GM23248 (cell line): ENCODE measurements around the gene SLC5A11. TPM values are rescaled to one million over a fixed set of nuclear protein-coding genes. Genes with fewer than 3 reads are reported as not detected.

Experiments
- DNase-seq: peaks from one replicate; pipeline ENCODE4 v3.0.0-alpha.2; 2015
- H2AFZ ChIP-seq: fragments of 200-600 bp; sonication (generic); 2 replicates; pipeline ENCODE4 v1.6.1; 2016; ENCODE audit warnings: antibody characterized with exemption
- H3F3A ChIP-seq: fragments of 200-600 bp; sonication (generic); 2 replicates; pipeline ENCODE4 v1.6.1; 2016; ENCODE audit warnings: mild to moderate bottlenecking, antibody characterized with exemption, mixed run types; ENCODE audit not compliant: insufficient read depth
- H3K27ac ChIP-seq: fragments of 200-600 bp; sonication (generic); 2 replicates; pipeline ENCODE4 v1.5.1; 2016; ENCODE audit warnings: mild to moderate bottlenecking
- H3K27me3 ChIP-seq: fragments of 200-600 bp; sonication (generic); replicated peaks from 2 replicates; pipeline ENCODE4 v1.6.1; 2016; ENCODE audit warnings: mild to moderate bottlenecking; ENCODE audit not compliant: insufficient read depth
- H3K36me3 ChIP-seq: fragments of 200-600 bp; sonication (generic); 2 replicates; pipeline ENCODE4 v1.6.1; 2016; ENCODE audit warnings: low read depth, mild to moderate bottlenecking
- H3K4me1 ChIP-seq: fragments of 200-600 bp; sonication (generic); 2 replicates; pipeline ENCODE4 v1.6.1; 2016; ENCODE audit warnings: mild to moderate bottlenecking; ENCODE audit not compliant: insufficient read depth
- H3K4me2 ChIP-seq: fragments of 200-600 bp; sonication (generic); one replicate; pipeline ENCODE4 v1.6.1; 2016; ENCODE audit warnings: mild to moderate bottlenecking; ENCODE audit not compliant: unreplicated experiment
- H3K4me3 ChIP-seq: fragments of 200-600 bp; sonication (generic); 2 replicates; pipeline ENCODE4 v1.5.1; 2016; ENCODE audit warnings: mild to moderate bottlenecking
- H3K79me2 ChIP-seq: fragments of 200-600 bp; sonication (generic); 2 replicates; pipeline ENCODE4 v1.6.1; 2016; ENCODE audit warnings: mild to moderate bottlenecking; ENCODE audit not compliant: insufficient read depth
- H3K9ac ChIP-seq: fragments of 200-600 bp; sonication (generic); 2 replicates; pipeline ENCODE4 v1.6.1; 2016; ENCODE audit warnings: mild to moderate bottlenecking
- H3K9me2 ChIP-seq: fragments of 200-600 bp; sonication (generic); 2 replicates; pipeline ENCODE4 v1.6.1; 2016; ENCODE audit warnings: mixed run types, mild to moderate bottlenecking, moderate library complexity; ENCODE audit not compliant: insufficient read depth
- H3K9me3 ChIP-seq: fragments of 200-600 bp; sonication (generic); one replicate; pipeline ENCODE4 v1.6.1; 2017; ENCODE audit warnings: low read depth
- H4K20me1 ChIP-seq: fragments of 200-600 bp; sonication (generic); 2 replicates; pipeline ENCODE4 v1.6.0; 2016; ENCODE audit not compliant: insufficient read depth
- EZH2 ChIP-seq: fragments of 200-600 bp; sonication (generic); IDR thresholded peaks from 2 replicates; pipeline ENCODE4 v1.6.1; 2018; ENCODE audit warnings: antibody characterized with exemption, mild to moderate bottlenecking; ENCODE audit not compliant: insufficient read depth, poor library complexity, severe bottlenecking
- EZH2phosphoT487 ChIP-seq: fragments of 200-600 bp; sonication (generic); IDR thresholded peaks from 2 replicates; pipeline ENCODE4 v1.6.1; 2018; ENCODE audit warnings: antibody characterized with exemption, moderate library complexity, mild to moderate bottlenecking, low read depth; ENCODE audit not compliant: insufficient read depth
- WGBS, 2 experiments: methylation state at CpG; one replicate each; pipeline ENCODE4 v1.1.6; 2015 to 2017; ENCODE audit warnings: low lambda C conversion rate in 2 of 2, low coverage in 1 of 2; ENCODE audit errors: missing lambda C conversion rate in 2 of 2; 5-methylcytosine and 5-hydroxymethylcytosine counted together
- in situ Hi-C: fragments of 300-500 bp; cut with MboI; formaldehyde crosslinking; loops from 2 replicates; pipeline ENCODE4 v1.15.0; 2020
- polyA plus RNA-seq: library from polyadenylated mRNA; unstranded; fragments of >200 nt; fragmentation: Nextera tagmentation; extraction: Ambion mirVana; gene quantifications from 2 replicates; pipeline ENCODE4 v1.2.1, GENCODE V29; 2016
- total RNA-seq: library from RNA; depleted of rRNA; stranded (reverse); fragments of >200 nt; shearing (Covaris generic); gene quantifications from 2 replicates; pipeline ENCODE4 v1.2.3, GENCODE V29; 2014

The SLC5A11 gene
- total and polyA plus RNA-seq, 2 experiments from 2014 or later, result not detected

- DNase-seq, result no peak
- Histone ChIP-seq H3F3A (no peaks in the 10 kb centered on the region), H3K9ac (no peak overlapping the region), H3K79me2 (no peaks in the 10 kb centered on the region), H3K27ac (no peak overlapping the region), H3K27me3 (no peaks in the 10 kb centered on the region; the same call in 1 of the 2 replicates), H3K4me2 (no peak overlapping the region), H3K9me2 (no peaks in the 10 kb centered on the region), H3K4me1 (no peaks in the 10 kb centered on the region), H2AFZ (no peak overlapping the region), H3K9me3 (no peaks in the 10 kb centered on the region), H3K4me3 (no peak overlapping the region), H4K20me1 (no peaks in the 10 kb centered on the region), H3K36me3 (no peaks in the 10 kb centered on the region)
- TF ChIP-seq EZH2 (no peak), EZH2phosphoT487 (no peak)
- 68 to 75% methylated on average over 10 of the region's 10 CpGs for WGBS, 2 experiments
- in situ Hi-C loops, result no loop called here
These were observed 29.7 kb downstream of the SLC5A11 start for GRCh38 chr16:24875466-24875865.

GRCh38 chr16:24876231-24876630 lies 30.5 kb downstream of the SLC5A11 start:
- 68 to 69% methylated on average over 5 of the region's 5 CpGs for WGBS, 2 experiments
- Histone ChIP-seq H2AFZ (no peak overlapping the region), H3K9ac (no peak overlapping the region), H3K27ac (no peak overlapping the region), H3K36me3 (no peaks in the 10 kb centered on the region), H3K9me3 (no peaks in the 10 kb centered on the region), H4K20me1 (no peaks in the 10 kb centered on the region), H3K9me2 (no peaks in the 10 kb centered on the region), H3K4me2 (no peak overlapping the region), H3F3A (no peaks in the 10 kb centered on the region), H3K27me3 (no peaks in the 10 kb centered on the region; the same call in 1 of the 2 replicates), H3K4me1 (no peaks in the 10 kb centered on the region), H3K4me3 (no peak overlapping the region), H3K79me2 (no peaks in the 10 kb centered on the region)
- DNase-seq, result no peak
- in situ Hi-C loops, result no loop called here
- no peak for TF ChIP-seq EZH2phosphoT487
- TF ChIP-seq EZH2, result no peak

GRCh38 chr16:24879684-24880083 lies 33.9 kb downstream of the SLC5A11 start:
- in situ Hi-C loops, result no loop called here

GRCh38 chr16:24883714-24884151 lies 38.0 kb downstream of the SLC5A11 start:
- H3K27ac ChIP-seq, result no peak overlapping the region
- H3K9me3 ChIP-seq, result no peaks in the 10 kb centered on the region
- TF ChIP-seq EZH2phosphoT487, result no peak
- H3K27me3 ChIP-seq, result peaks cover 4% of the 10 kb centered on the region; the same call in 1 of the 2 replicates
- H3K79me2 ChIP-seq, result no peaks in the 10 kb centered on the region
- H3K4me2 ChIP-seq, result no peak overlapping the region
- DNase-seq, result no peak
- H3K4me1 ChIP-seq, result no peaks in the 10 kb centered on the region
- H2AFZ ChIP-seq, result no peak overlapping the region
- WGBS, 2 experiments, result 62% methylated on average over 12 of the region's 12 CpGs
- H3F3A ChIP-seq, result no peaks in the 10 kb centered on the region
- in situ Hi-C loops, result no loop called here
- H3K9me2 ChIP-seq, result no peaks in the 10 kb centered on the region
- no peaks in the 10 kb centered on the region for H3K36me3 ChIP-seq
- H3K4me3 ChIP-seq, result no peak overlapping the region
- no peak overlapping the region for H3K9ac ChIP-seq
- H4K20me1 ChIP-seq, result no peaks in the 10 kb centered on the region

More at GRCh38 chr16:24879684-24880083, 33.9 kb downstream of the SLC5A11 start:
- H3K36me3 ChIP-seq, result no peaks in the 10 kb centered on the region
- no peaks in the 10 kb centered on the region for H3F3A ChIP-seq
- 67 to 74% methylated on average over 2 of the region's 2 CpGs for WGBS, 2 experiments
- no peak overlapping the region for H3K27ac ChIP-seq
- no peaks in the 10 kb centered on the region for H3K79me2 ChIP-seq
- H3K9me2 ChIP-seq, result no peaks in the 10 kb centered on the region
- no peak for TF ChIP-seq EZH2
- TF ChIP-seq EZH2phosphoT487, result no peak
- no peak overlapping the region for H3K9ac ChIP-seq
- no peaks in the 10 kb centered on the region for H4K20me1 ChIP-seq
- DNase-seq, result no peak
- H3K4me3 ChIP-seq, result no peak overlapping the region
- no peaks in the 10 kb centered on the region for H3K4me1 ChIP-seq
- no peaks in the 10 kb centered on the region for H3K9me3 ChIP-seq
- no peaks in the 10 kb centered on the region for H3K27me3 ChIP-seq
- H2AFZ ChIP-seq, result no peak overlapping the region
- H3K4me2 ChIP-seq, result no peak overlapping the region

DNA sequence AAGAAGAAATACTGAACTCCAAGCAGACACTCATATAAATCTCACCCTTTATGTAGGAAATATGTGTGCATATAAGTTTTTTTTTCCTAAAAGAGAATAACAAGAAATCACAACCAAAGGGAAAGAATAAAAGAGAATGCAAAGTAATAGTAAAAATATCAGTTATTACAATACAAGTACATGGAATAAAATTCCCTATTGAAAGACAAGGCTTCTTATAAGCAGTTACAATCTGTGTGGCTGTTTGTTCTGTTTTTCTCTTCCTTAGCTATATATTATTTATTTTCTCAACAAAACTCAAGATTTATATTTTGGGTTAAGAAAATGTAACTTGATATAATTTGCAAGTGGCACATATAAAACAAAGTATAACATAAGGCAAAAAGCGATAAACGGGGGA lies 41.7 kb downstream of the SLC5A11 start:
- WGBS, 2 experiments, result 97 to 98% methylated on average over 2 of the region's 2 CpGs
- Histone ChIP-seq H3F3A (no peaks in the 10 kb centered on the region), H3K27me3 (peaks cover 10% of the 10 kb centered on the region), H3K9ac (no peak overlapping the region), H3K4me3 (no peak overlapping the region), H3K27ac (no peak overlapping the region), H3K79me2 (no peaks in the 10 kb centered on the region), H3K9me3 (no peaks in the 10 kb centered on the region), H3K36me3 (no peaks in the 10 kb centered on the region), H4K20me1 (no peaks in the 10 kb centered on the region), H3K4me2 (no peak overlapping the region), H3K4me1 (no peaks in the 10 kb centered on the region), H3K9me2 (no peaks in the 10 kb centered on the region), H2AFZ (no peak overlapping the region)
- no peak for DNase-seq
- no peak for TF ChIP-seq EZH2
- TF ChIP-seq EZH2phosphoT487, result no peak
- in situ Hi-C loops, result no loop called here
